Measurements from ENCODE around the gene FASN.

DNA sequence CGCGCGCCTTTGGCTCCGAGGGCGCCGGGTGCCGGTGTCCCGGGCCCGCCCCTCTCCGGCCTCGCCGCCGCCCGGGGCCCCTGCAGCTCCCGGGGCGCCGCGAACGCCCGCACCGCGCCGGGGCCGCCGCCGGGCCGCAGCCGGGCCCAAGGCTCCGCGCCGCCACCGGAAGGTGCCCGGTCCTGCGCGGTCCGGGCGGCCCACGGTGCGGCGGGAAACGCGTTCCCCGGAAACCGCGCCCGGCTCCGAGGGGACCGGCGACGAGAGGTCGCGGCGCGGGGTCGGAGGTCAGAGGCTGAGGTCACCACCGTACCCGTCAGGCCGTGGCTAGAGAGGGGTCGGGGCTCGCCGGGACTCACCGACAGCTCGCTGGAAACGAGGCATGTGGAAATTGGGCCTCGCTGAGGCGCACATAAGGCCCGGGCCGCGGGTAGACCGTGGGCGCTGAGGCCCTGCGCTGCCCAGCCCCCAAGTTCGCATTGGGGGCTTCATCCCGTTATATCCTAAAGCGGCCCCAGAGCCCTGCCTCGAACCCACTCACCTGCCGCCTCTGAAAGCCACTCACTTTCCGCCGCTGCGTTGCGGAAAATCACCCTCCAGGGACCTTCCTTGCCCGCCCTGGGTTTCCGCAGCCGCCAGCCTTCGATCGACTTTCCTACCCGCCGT lies 32.3 kb downstream of the FASN start, which contains the start of gene DUS1L:
- TF ChIP-seq GATA2 (IDR thresholded peaks at IDR 0.05; ENCODE audit: low read depth, low read length): no peak
- no peak for TF ChIP-seq GATA3 (IDR thresholded peaks at IDR 0.05; ENCODE audit: low read depth, low read length)
